Suprapubic skin (tissue), 4 donors: Measurements from ENCODE around the gene SNX13. TPM values are rescaled to one million over a fixed set of nuclear protein-coding genes. Genes with fewer than 3 reads are reported as not detected.

Experiments
- DNase-seq, 2 donors: peaks; one replicate each; pipeline ENCODE4 v3.0.0-alpha.2; 2019; ENCODE audit warnings: low spot score in 2 of 2
- H3K27ac ChIP-seq: fragments of 200-600 bp; sonication (generic); one replicate; pipeline ENCODE4 v1.5.1; 2019
- H3K27me3 ChIP-seq: fragments of 200-600 bp; sonication (generic); one replicate; pipeline ENCODE4 v1.5.1; 2019
- H3K36me3 ChIP-seq: fragments of 200-600 bp; sonication (generic); one replicate; pipeline ENCODE4 v1.5.1; 2019
- H3K4me1 ChIP-seq: fragments of 200-600 bp; sonication (generic); one replicate; pipeline ENCODE4 v1.5.1; 2019
- H3K4me3 ChIP-seq: fragments of 200-600 bp; sonication (generic); one replicate; pipeline ENCODE4 v1.5.1; 2019; ENCODE audit warnings: mild to moderate bottlenecking
- H3K9me3 ChIP-seq: fragments of 200-600 bp; sonication (generic); one replicate; pipeline ENCODE4 v1.5.1; 2019
- EP300 ChIP-seq: sonication (generic); formaldehyde crosslinking; IDR thresholded peaks from one replicate; pipeline ENCODE4 v1.6.1; 2017; ENCODE audit warnings: antibody characterized with exemption
- POLR2A ChIP-seq, 2 donors: fragments of 450-650 bp; IDR thresholded peaks; one replicate each; pipeline ENCODE4 v1.6.1; 2017; ENCODE audit warnings: antibody characterized with exemption in 2 of 2, mild to moderate bottlenecking in 2 of 2, moderate library complexity in 2 of 2
- POLR2AphosphoS5 ChIP-seq, 3 donors: sonication (generic); formaldehyde crosslinking; IDR thresholded peaks; one replicate each; pipeline ENCODE4 v1.6.1; 2017; ENCODE audit warnings: antibody characterized with exemption in 3 of 3
- WGBS: methylation state at CpG from one replicate; pipeline ENCODE4 v1.1.5; 2018; 5-methylcytosine and 5-hydroxymethylcytosine counted together
- total RNA-seq, 4 donors: library from RNA; depleted of rRNA; stranded (reverse); fragments of >200 nt; gene quantifications; one replicate each; pipeline ENCODE4 v1.1.0, GENCODE V29; 2016
- TF ChIP-seq, protein P1 (sequence below), 2 donors: fragments of 200-600 bp in 1 of 2; fragments of 450-650 bp in 1 of 2; sonication (generic) in 1 of 2; IDR thresholded peaks; one replicate each; pipeline ENCODE4 v1.5.1; 2016 to 2019; ENCODE audit warnings: antibody characterized with exemption in 2 of 2, mild to moderate bottlenecking in 1 of 2, moderate library complexity in 1 of 2

The SNX13 gene
- total RNA-seq, 4 donors from 2014 or later: 32.7 to 69.9 (median 59.7) TPM

DNA sequence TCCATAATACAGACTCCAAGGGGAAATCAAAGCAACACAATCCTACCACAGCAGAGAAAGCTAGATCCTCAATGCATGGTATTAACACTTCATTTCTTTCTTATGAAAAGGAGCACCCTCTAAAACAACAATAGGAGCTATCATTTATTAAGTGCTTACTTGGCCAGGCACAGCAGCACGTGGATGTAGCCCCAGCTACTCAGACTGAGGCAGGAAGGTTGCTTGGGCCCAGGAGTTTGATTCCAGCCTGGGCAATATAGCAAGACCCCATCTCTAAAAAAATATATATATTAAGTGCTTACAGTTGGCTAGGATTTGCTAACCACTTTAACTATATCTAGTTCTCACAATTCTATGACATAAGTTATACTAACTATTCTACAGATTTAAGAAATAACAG, 12.2 kb downstream of the SNX13 start:
- no peak for TF ChIP-seq POLR2AphosphoS5 (IDR thresholded peaks at IDR 0.05)
- no peak for TF ChIP-seq EP300
- no peak for TF ChIP-seq POLR2A (IDR thresholded peaks at IDR 0.05)
- TF ChIP-seq, protein P1, sequence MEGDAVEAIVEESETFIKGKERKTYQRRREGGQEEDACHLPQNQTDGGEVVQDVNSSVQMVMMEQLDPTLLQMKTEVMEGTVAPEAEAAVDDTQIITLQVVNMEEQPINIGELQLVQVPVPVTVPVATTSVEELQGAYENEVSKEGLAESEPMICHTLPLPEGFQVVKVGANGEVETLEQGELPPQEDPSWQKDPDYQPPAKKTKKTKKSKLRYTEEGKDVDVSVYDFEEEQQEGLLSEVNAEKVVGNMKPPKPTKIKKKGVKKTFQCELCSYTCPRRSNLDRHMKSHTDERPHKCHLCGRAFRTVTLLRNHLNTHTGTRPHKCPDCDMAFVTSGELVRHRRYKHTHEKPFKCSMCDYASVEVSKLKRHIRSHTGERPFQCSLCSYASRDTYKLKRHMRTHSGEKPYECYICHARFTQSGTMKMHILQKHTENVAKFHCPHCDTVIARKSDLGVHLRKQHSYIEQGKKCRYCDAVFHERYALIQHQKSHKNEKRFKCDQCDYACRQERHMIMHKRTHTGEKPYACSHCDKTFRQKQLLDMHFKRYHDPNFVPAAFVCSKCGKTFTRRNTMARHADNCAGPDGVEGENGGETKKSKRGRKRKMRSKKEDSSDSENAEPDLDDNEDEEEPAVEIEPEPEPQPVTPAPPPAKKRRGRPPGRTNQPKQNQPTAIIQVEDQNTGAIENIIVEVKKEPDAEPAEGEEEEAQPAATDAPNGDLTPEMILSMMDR (IDR thresholded peaks at IDR 0.05): no peak
- Histone ChIP-seq H3K4me3 (no peak overlapping the region), H3K9me3 (no peaks in the 10 kb centered on the region), H3K36me3 (no peaks in the 10 kb centered on the region), H3K27me3 (no peaks in the 10 kb centered on the region), H3K4me1 (peaks cover 15% of the 10 kb centered on the region), H3K27ac (no peak overlapping the region)
- WGBS: 90% methylated on average over 1 of the region's 1 CpG
- no peak for DNase-seq

DNA sequence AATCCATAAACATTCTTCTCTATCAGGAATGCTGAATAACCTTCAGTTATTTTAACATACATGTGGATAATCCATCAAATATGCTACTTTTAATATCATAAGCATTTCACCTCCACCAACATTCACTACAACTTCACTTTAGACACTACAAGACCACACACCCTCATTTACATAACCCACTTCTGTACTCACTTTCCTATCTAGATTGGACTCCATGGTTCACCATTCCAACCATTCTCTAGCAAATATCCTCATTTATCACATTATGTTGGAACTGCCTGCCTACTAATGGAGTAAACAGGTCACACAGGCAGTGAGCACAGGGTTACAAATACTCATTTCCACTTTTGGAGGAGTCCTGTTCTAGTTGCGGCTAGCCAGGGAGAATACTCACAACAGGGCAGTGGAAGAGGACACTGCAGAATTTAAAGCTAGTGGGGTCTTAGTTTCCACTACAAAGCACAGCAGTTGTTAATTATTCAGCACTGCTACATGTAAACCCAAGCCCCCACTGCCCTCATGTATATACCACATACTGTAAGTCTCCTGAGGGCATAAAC, 18.4 kb downstream of the SNX13 start:
- Histone ChIP-seq H3K27me3 (no peaks in the 10 kb centered on the region), H3K9me3 (no peaks in the 10 kb centered on the region), H3K4me1 (peaks cover 12% of the 10 kb centered on the region), H3K36me3 (no peaks in the 10 kb centered on the region), H3K4me3 (no peak overlapping the region), H3K27ac (no peak overlapping the region)
- 88% methylated on average over 1 of the region's 1 CpG for WGBS
- TF ChIP-seq EP300 (no peak), POLR2A (IDR thresholded peaks at IDR 0.05) (no peak), POLR2AphosphoS5 (IDR thresholded peaks at IDR 0.05) (no peak)
- TF ChIP-seq, protein P1 (IDR thresholded peaks at IDR 0.05): no peak
- DNase-seq: no peak

DNA sequence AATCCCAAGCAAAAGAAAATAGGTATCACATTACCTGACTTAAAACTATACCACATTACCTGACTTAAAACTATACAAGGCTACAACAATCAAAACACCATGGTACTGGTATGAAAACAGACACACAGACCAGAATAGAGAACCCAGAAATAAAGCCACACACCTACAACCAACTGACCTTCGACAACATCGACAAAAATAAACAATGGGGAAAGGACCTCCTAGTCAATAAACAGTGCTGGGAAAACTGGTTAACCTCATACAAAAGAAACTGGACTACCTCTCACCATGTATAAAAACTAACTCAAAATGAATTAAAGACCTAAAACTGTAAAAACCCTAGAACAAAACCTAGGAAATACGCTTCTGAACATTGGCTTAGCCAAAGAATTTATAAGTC, 22.5 kb downstream of the SNX13 start:
- DNase-seq: no peak
- no peaks in the 10 kb centered on the region for H3K9me3 ChIP-seq
- H3K36me3 ChIP-seq: no peaks in the 10 kb centered on the region
- H3K4me3 ChIP-seq: no peak overlapping the region
- TF ChIP-seq, protein P1 (IDR thresholded peaks at IDR 0.05): no peak
- no peak for TF ChIP-seq POLR2A (IDR thresholded peaks at IDR 0.05)
- no peak for TF ChIP-seq EP300
- TF ChIP-seq POLR2AphosphoS5 (IDR thresholded peaks at IDR 0.05): no peak
- 95% methylated on average over 3 of the region's 3 CpGs for WGBS
- no peak overlapping the region for H3K27ac ChIP-seq
- peaks cover 3% of the 10 kb centered on the region for H3K4me1 ChIP-seq
- no peaks in the 10 kb centered on the region for H3K27me3 ChIP-seq

DNA sequence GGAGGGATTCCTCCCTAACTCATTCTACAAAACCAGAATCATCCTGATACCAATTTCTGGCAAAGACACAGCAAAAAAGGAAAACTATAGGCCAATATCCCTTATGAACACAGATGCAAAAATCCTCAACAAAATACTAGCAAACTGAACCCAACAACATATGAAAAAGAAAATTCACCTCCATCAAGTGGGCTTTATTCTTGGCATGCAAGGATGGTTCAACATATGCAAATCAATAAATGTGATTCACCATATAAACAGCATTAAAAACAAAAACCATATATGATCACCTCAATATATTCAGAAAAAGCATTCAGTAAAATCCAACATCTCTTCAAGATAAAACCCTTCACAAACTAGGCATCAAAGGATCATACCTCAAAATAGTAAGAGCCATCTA, 23.5 kb downstream of the SNX13 start:
- Histone ChIP-seq H3K4me3 (no peak overlapping the region), H3K9me3 (no peaks in the 10 kb centered on the region), H3K36me3 (no peaks in the 10 kb centered on the region), H3K4me1 (peaks cover 3% of the 10 kb centered on the region), H3K27me3 (no peaks in the 10 kb centered on the region), H3K27ac (no peak overlapping the region)
- TF ChIP-seq POLR2AphosphoS5 (IDR thresholded peaks at IDR 0.05) (no peak), EP300 (no peak), POLR2A (IDR thresholded peaks at IDR 0.05) (no peak)
- TF ChIP-seq, protein P1 (IDR thresholded peaks at IDR 0.05): no peak
- DNase-seq: no peak

DNA sequence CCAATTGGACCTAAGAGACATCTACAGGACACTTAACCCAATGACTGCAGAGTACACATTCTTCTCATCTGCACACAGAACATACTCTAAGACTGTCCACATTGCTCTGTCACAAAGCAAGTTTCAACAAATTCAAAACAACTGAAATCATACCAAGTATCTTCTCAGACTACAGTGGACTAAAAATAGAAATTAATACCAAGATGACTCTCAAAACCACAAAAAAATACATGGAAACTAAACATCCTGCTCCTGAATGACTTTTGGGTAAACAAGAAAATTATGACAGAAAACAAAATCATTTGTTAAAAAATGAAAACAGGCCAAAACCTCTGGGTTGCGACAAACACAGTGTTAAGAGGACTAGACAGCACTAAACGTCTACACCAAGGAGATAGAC, 24.5 kb downstream of the SNX13 start:
- Histone ChIP-seq H3K4me3 (no peak overlapping the region), H3K9me3 (no peaks in the 10 kb centered on the region), H3K36me3 (no peaks in the 10 kb centered on the region), H3K4me1 (no peaks in the 10 kb centered on the region), H3K27ac (no peak overlapping the region), H3K27me3 (no peaks in the 10 kb centered on the region)
- no peak for DNase-seq
- no peak for TF ChIP-seq EP300
- TF ChIP-seq POLR2A (IDR thresholded peaks at IDR 0.05): no peak
- TF ChIP-seq, protein P1 (IDR thresholded peaks at IDR 0.05): no peak
- no peak for TF ChIP-seq POLR2AphosphoS5 (IDR thresholded peaks at IDR 0.05)
- 76% methylated on average over 2 of the region's 2 CpGs for WGBS
